Stimulated activated CD8-positive, alpha-beta memory T cell treated with anti-CD3 and anti-CD28 coated beads, Interleukin-7, amount 100 ng/mL, for 1 hour (primary cell): Measurements from ENCODE around the gene GMPS.
"Not testable (repeated sequence)": the region's sequence is repeated elsewhere in the genome, so short reads cannot be mapped to it uniquely, and the experiment has no call there.

ENCODE experiments used
- DNase-seq, 2 donors: peaks; one replicate each; pipeline ENCODE4 v3.0.0-alpha.2; 2020; ENCODE audit warnings: low read depth in 2 of 2

Gene GMPS

GRCh38 chr3:155870133-155870944, at the start of gene GMPS:
Gene GMPS (plus strand): TSS chr3:155870650. CDS start chr3:155870871, 221 bp downstream.
- peak; percentile 88 to 89 for DNase-seq

GRCh38 chr3:155828490-155829098, 41.9 kb upstream of the GMPS start:
- not testable (repeated sequence) for DNase-seq

GRCh38 chr3:155835341-155836071, 34.9 kb upstream of the GMPS start:
- no peak for DNase-seq

DNA sequence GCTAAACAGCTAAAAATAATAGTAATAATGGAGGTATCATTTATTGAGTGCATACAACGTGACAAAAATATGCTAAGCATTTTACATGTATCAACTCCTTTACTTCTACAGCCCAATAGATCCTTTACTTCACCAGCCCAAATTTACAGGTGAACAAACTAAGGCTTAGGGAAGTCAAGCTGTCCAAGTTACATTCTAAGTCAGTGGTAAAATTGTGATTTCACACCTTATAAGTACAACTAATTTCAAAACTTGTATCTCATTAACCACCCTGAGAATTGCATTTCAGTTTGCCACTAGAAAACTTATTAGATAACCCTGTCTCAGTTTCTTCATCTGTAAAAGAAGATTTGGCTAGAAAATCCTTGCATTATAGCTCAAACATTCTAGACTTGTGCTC, 26.9 kb upstream of the GMPS start:
- no peak for DNase-seq

DNA sequence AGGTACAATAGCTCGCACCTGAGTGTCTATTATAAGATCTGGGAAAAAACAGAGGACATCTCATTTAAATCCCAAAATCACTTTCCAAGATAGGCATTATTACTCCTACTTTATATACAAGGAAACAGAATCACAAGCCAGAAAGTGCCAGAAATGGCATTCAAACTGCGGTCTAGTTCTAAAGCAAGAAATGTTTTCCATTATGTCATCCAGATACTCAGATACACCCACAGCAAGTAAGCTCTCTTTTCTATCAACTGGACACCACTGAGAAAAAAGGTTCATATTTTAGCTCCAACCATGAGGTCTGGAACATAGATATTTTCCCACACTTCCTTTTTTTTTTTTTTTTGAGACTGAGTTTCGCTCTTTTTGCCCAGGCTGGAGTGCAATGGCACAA, 24.3 kb upstream of the GMPS start:
- no peak for DNase-seq

DNA sequence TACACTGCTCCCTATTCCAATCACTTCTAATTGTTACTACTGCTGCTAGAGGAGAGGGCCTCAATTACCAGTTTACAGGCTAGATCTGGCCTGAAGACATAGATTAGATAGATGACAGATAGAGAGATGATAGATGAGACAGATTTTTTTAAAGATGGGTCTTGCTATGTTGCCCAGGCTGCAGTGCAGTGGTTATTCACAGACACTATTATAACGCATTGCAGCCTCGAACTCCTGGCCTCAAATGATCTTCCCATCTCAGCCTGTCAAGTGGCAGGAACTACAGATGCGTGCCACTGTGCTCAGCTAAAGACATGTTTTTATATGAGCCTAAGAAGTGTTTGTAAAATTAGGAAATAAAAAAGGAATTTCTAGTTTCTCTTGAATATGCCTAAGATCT, 22.5 kb upstream of the GMPS start:
- no peak for DNase-seq

GRCh38 chr3:155849404-155849803, 21.0 kb upstream of the GMPS start:
- not testable (repeated sequence) for DNase-seq

- no peak for DNase-seq
These were observed 18.1 kb upstream of the GMPS start for GRCh38 chr3:155852341-155852740.

DNA sequence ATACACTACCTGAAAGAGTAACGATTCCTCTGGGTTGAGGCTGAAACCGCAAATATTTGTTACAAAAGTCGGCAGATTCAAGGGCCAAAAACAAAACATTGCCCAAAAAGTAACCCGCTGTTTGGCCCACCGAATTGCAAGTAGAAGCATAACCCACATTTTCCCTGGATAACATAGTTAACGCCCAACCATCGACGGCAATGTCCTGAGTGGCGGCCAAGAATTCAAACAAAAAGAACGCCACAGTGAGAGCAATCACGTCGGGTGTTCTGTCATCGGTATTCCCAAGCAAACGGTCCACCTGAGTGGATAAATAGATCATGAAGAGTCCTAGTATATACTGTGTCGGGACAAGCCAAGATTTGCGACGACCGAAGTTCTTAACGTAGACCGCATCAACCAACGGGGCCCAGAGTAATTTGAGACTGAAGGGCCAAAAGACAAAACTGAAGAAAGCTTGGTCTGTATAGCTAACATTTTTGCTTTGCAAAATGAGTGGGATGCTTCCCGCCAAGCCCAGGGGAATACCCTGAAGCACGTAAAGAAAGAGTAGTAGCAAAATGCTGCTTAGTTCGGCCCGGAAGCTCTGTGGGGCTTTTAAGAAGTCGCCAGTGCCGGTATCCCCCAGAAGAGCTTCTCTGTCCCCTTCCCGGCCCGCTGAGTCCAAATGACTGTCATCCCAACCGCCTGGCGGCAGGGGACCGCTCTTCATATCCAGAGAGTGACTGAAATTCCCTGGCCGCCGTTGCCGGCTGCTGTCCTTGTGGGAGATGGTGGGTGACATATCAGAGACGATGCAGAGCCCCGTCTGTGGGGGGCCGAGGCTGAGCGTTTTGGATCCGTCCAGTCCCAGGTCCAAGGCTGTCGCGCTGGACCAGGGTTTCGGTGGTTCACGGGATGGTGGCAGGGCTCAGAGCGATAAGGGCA, 17.0 kb upstream of the GMPS start:
- no peak for DNase-seq

DNA sequence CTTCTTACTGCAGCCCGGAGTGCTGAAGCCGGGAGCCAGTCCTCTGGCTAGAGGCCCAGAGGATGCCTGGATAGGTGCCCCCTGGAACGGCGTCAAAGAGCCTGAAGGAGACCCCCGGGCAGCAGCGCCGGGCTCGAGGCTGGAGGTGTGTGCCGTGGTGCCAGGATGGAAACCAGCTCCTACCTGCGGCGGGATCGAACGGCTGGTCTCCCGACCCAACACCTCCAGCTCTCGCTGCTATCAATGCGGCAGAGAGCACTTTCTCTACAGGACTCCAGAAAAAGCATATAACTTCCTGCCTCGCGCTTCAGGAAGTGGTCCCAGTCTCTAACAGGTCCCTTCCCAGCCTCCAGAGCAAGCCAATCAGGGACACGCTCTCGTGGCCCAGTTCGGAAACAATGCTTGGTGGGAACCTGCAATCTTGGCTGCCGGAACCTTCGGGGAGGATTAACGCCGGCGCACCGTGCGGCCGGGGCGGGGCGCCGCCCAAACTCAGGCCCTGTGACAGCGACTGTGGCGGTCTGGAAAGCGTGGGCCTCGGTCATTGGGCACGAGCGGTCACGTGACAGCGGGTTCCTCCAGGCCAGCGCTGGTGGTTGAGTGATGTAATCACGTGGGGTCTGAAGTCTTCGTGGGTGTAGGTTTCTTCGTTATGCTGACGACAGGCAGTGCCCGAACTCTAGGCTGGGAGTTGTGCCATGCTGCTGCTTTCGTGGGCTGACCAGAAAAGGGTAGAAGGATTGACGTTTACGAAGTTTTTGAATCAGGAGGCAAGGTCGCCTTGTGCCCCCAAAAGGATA, 16.1 kb upstream of the GMPS start, which contains the start of gene SLC33A1:
Gene SLC33A1 (minus strand): TSS at position 287 of the 800 bp plus-strand sequence. CDS start 430 bp downstream, outside the sequence.
- DNase-seq: peak; percentile 96 to 97

DNA sequence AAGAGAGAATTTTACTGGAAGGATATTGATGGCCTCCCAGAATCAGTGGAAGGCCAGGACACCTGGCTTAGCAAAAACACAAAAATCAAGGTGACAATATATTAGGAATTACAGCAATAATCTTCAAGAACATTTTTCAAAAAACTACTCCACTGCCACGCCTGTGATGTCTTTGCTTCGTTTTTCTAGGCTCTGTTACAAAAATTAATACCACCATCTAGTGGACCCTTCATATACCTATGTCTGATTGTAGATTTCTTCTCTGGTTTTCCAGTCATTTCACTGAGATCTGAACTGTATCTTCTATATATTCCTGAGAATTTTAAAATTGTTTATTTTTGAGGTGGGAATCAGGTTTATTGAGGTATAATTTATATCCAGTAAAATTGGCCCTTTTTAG, 10.6 kb upstream of the GMPS start:
- no peak for DNase-seq

GRCh38 chr3:155860424-155860823, 10.0 kb upstream of the GMPS start:
- not testable (repeated sequence) for DNase-seq

DNA sequence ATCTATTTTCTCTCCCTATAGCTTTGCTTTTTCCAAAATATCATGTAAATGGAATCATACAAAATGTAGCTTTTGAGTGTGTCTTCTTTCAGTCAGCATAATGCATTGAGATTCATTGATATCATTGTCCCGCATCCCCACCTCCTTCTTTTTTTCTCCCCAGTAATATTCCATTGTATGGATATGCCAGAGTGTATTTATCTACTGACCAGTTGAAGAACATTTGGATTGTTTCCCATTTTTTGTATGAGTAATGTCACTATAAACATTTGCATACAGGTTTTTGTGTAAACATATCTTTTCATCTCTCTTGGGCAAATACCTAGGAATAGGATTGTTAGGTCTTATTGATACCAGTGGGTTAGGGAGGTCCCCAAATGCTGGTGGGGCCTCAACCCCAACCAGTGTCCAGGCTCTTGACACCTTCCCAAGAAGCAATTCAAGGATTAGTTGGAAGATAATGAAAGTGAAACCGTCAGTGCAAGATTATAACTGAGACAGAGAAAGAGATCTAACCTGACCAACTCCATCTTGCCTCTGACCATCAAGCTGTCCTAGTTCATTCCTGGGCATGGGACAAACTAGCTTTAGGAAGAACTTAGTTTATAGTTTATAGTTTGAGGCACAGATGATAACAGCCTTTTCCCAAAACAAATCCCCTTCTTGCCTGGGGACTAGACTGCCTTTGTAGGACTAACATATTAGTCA, 8.8 kb upstream of the GMPS start:
- no peak for DNase-seq

DNA sequence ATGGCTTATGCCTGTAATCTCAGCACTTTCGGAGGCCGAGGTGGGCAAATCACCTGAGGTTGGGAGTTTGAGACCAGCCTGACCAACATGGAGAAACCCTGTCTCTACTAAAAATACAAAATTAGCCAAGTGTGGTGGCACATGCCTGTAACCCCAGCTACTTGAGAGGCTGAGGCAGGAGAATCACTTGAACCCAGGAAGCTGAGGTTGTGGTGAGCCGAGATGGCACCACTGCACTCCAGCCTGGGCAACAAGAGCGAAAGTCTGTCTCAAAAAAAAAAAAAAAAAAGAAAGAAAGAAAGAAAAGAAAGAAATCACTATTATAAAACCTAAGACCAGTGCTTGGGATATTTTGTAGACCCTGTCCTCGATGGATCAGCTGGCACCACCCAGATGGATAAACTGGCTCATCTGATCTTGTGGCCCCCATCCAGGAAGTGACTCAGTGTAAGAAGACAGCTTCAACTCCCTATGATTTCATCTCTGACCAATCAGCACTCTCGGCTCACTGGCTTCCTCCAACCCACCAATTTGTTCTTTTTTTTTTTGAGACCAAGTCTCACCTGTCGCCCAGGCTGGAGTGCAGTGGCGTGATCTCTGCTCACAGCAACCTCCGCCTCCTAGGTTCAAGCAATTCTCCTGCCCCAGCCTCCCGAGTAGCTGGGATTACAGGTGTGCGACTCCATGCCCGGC, 8.0 kb upstream of the GMPS start:
- peak in 1 of 2 donors; percentile 30 for DNase-seq

DNA sequence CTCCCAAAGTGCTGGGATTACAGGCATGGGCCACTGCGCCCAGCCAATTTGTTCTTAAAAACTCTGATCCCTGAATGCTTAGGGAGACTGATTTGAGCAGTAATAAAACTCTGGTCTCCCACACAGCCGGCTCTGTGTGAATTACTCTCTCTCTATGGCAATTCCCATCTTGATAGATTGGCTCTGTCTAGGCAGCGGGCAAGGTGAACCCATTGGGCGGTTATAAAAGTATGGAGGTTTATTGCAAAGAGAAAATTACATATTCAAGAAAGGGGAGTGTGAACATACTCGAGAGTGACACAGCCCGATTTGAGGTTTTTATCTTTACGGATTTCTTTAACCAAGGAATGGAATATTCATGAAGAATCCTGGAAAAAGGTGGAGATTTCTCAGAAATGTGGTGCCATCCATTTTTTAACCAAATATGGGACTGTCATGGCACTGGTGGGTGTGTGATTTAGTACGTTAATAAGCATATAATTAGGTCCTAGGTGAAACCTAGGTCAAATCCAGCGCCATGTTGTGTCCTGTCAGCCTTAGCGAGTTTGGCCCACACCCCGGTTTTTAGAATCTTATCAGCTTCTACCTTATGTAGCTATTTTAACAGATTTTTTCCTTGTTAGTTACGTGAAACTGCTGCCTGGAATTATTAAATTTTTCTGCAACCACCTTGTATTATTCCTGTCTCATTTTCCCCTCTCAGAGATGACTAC, 7.2 kb upstream of the GMPS start:
- no peak for DNase-seq

- no peak for DNase-seq
These were observed 759 bp upstream of the GMPS start for GRCh38 chr3:155869691-155870090.

GRCh38 chr3:155870945-155871745, 695 bp downstream of the GMPS start:
- DNase-seq: no peak

DNA sequence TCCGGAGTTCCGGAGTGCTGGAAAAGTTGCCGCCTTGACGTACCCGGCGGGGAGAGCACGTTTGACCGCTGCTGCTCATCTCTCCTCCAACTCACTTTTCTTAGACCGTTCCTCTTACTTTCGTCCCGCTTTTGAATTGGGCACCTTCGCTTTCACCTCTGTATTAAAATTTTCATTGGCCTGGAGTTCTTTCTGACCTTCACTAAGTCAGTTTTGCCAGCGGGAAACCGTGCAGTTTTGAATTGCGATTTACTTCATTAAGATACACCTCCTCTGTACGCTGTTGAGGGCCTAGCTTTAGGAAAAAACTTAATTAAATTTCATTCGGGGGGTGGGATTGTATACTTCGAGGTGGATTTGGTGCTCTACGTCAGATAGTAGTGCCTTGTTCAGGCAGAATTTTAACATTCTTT, 1.3 kb downstream of the GMPS start:
- DNase-seq: no peak
